Psoas muscle (tissue), 8 donors: ENCODE measurements around the gene REC114. TPM values are rescaled to one million over a fixed set of nuclear protein-coding genes. Genes with fewer than 3 reads are reported as not detected.

Experiments
- ATAC-seq, 4 donors: fragments of 200-7000 bp; cut with Tn5 transposase; one replicate each; pipeline ENCODE4 v1.9.1; 2020; ENCODE audit warnings: moderate library complexity in 3 of 4, mild to moderate bottlenecking in 2 of 4
- DNase-seq, 2 donors: peaks; one replicate each; pipeline ENCODE4 v3.0.0-alpha.2; 2020
- H3K27ac ChIP-seq: fragments of 200-600 bp; one replicate; pipeline ENCODE4 v1.8.0; 2022
- H3K27me3 ChIP-seq, 3 donors: fragments of 200-600 bp in 1 of 3; one replicate each; pipeline versions ENCODE4 v1.6.1 to v1.8.0; 2013 to 2022; ENCODE audit warnings: low read length in 2 of 3, mild to moderate bottlenecking in 2 of 3, moderate library complexity in 1 of 3; ENCODE audit not compliant: insufficient read depth in 3 of 3
- H3K36me3 ChIP-seq, 2 donors: fragments of 200-600 bp in 1 of 2; one replicate each; pipeline versions ENCODE4 v1.6.1 to v1.8.0; 2013 to 2022; ENCODE audit warnings: low read depth in 1 of 2, mild to moderate bottlenecking in 1 of 2, moderate library complexity in 1 of 2; ENCODE audit not compliant: insufficient read depth in 1 of 2
- H3K4me1 ChIP-seq: fragments of 200-600 bp; one replicate; pipeline ENCODE4 v1.8.0; 2022
- H3K4me3 ChIP-seq: fragments of 200-600 bp; one replicate; pipeline ENCODE4 v1.8.0; 2022; ENCODE audit warnings: mild to moderate bottlenecking
- H3K9me3 ChIP-seq: fragments of 200-600 bp; one replicate; pipeline ENCODE4 v1.8.0; 2022
- WGBS, 3 donors: extraction: QIAGEN DNeasy Blood & Tissue Kit; methylation state at CpG; one replicate each; pipeline versions ENCODE4 v1.1.6 to v1.1.7; 2013; 5-methylcytosine and 5-hydroxymethylcytosine counted together
- intact Hi-C, 2 donors: fragments of 100-400 bp; cut with DNase I; formaldehyde crosslinking; loops; one replicate each; pipeline versions ENCODE4 v1.11.0 to v1.14.2; 2022
- polyA plus RNA-seq, 3 donors: library from polyadenylated mRNA; stranded (reverse); fragments of 200-250 nt; gene quantifications; one replicate each; pipeline ENCODE4 v1.2.3, GENCODE V29; 2013
- total RNA-seq, 4 donors: library from RNA; stranded (reverse); fragmentation: NEBNext Ultra II Directional in 2 of 4; extraction: Animal tissue kit (Norgen Biotek cat#: 25700) in 2 of 4; gene quantifications; one replicate each; pipeline versions ENCODE4 v1.2.1 to v1.2.4, GENCODE V29; 2021 to 2023
- TF ChIP-seq, protein P1 (sequence below): fragments of 200-600 bp; IDR thresholded peaks from one replicate; pipeline ENCODE4 v1.8.0; 2022; ENCODE audit warnings: antibody characterized with exemption
- donor health status: healthy with polysubstance abuse.
- donor health status: DM: no; HTN: no; CAD: no; lungs with moderate emphysema.
- donor health status: Bipolar disorder and iron deficiency.
- donor health status: healthy.
- donor health status: DM: yes; HTN: yes; CAD: no.
- donor health status: DM: no; HTN: no; CAD: no.
- donor health status: DM: no; HTN: no; CAD: no.
- donor health status: DM: yes; HTN: yes; CAD: no.

REC114 gene
- total and polyA plus RNA-seq, 7 donors = not detected

DNA sequence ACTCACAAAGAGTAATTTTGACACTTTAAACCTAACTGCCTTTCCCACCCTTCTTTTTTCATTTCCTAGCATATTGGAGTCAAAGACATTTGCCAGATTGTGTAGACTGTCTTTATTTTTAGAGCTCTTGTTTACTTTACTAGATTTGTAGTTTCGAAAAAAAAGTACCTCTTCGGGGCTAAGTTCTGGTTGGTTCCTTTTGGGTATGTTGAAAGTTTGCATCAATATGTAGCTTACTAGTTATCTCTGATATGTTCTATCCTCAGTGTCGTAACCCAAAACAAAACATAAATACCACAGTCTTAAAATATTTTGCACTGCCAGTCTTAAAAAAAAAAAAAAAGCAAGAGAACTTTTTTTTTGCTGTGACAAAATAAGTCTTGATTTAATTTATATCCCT is 52.2 kb downstream of the REC114 start:
- intact Hi-C loops = no loop called here
- Histone ChIP-seq H3K4me1 (no peaks in the 10 kb centered on the region), H3K9me3 (no peaks in the 10 kb centered on the region), H3K36me3 (no peaks in the 10 kb centered on the region), H3K4me3 (no peak overlapping the region), H3K27ac (no peak overlapping the region), H3K27me3 (peaks cover 0 to 3% (median 0%) of the 10 kb centered on the region in 3 donors)
- ATAC-seq = no peak
- WGBS, 3 donors = 76 to 85% (median 81%) methylated on average over 3 of the region's 3 CpGs
- TF ChIP-seq, protein P1, sequence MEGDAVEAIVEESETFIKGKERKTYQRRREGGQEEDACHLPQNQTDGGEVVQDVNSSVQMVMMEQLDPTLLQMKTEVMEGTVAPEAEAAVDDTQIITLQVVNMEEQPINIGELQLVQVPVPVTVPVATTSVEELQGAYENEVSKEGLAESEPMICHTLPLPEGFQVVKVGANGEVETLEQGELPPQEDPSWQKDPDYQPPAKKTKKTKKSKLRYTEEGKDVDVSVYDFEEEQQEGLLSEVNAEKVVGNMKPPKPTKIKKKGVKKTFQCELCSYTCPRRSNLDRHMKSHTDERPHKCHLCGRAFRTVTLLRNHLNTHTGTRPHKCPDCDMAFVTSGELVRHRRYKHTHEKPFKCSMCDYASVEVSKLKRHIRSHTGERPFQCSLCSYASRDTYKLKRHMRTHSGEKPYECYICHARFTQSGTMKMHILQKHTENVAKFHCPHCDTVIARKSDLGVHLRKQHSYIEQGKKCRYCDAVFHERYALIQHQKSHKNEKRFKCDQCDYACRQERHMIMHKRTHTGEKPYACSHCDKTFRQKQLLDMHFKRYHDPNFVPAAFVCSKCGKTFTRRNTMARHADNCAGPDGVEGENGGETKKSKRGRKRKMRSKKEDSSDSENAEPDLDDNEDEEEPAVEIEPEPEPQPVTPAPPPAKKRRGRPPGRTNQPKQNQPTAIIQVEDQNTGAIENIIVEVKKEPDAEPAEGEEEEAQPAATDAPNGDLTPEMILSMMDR = no peak
- no peak for DNase-seq

DNA sequence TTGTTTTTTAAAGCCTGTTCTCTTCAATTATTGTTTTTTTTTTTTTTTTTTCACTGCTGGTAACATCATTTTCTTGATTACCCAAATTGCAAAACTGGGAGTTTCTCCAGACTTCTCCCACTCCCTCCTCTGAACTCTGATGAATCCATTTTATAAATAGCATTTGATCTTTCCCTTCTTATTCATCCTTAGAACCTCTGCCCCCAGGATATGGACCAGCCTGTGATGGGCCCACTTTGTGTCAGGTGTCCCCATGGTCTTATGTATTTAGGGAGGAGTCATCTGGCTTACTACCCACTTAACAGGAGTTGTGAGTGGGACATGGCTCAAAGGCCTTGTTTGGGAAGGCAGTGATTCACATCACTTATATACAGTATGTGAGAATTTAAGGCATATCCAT is 57.7 kb downstream of the REC114 start:
- intact Hi-C loops = no loop called here
- ATAC-seq = no peak
- H3K4me1 ChIP-seq = no peaks in the 10 kb centered on the region
- no peak overlapping the region for H3K27ac ChIP-seq
- H3K4me3 ChIP-seq = no peak overlapping the region
- H3K27me3 ChIP-seq = peaks cover 0 to 2% (median 0%) of the 10 kb centered on the region in 3 donors
- TF ChIP-seq, protein P1 = no peak
- no peak for DNase-seq
- H3K36me3 ChIP-seq = no peaks in the 10 kb centered on the region
- no peaks in the 10 kb centered on the region for H3K9me3 ChIP-seq

DNA sequence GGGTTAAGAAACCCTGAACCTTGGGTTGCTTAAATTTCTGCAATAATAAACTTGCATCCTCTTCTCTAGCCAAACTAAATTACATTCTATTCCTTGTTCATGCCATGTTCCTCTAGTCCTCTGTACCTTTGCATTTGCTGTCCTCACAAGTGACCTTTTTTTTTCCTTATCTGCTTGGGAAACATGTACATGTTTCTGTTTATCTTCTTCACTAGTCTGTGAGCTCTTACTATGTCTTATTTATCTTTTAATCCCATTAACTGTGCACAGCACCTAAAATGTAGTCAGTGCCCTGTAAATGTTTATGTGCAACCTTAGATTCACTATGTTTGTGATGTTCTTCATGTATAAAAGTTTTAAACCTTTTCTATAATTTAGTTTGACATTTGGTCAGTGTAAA is 61.9 kb downstream of the REC114 start:
- Histone ChIP-seq H3K27me3 (peaks cover 0 to 2% (median 0%) of the 10 kb centered on the region in 3 donors), H3K36me3 (no peaks in the 10 kb centered on the region), H3K9me3 (no peaks in the 10 kb centered on the region), H3K27ac (no peak overlapping the region), H3K4me1 (no peaks in the 10 kb centered on the region), H3K4me3 (no peak overlapping the region)
- intact Hi-C loops = no loop called here
- no peak for DNase-seq
- TF ChIP-seq, protein P1 = no peak
- no peak for ATAC-seq

DNA sequence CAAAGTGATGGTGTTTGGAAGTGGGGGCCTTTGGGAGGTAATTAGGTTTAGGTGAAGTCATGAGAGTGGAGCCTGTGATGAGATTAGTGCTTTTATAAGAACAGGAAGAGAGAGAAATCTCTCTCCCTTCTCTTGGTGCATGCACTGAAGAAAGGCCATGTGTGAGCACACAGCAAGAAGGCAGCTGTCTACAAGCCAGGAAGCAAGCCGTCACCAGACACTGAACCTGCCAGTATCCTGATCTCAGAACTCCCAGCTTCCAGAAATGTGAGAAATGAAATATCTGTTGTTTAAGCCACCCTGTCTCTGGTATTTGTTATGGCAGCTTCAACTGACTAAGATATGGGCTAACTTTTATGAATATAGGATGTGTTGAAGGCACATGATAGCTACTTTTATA is 72.6 kb downstream of the REC114 start:
- Histone ChIP-seq H3K36me3 (no peaks in the 10 kb centered on the region), H3K4me1 (no peaks in the 10 kb centered on the region), H3K27ac (no peak overlapping the region), H3K27me3 (no peaks in the 10 kb centered on the region), H3K4me3 (no peak overlapping the region), H3K9me3 (no peaks in the 10 kb centered on the region)
- no peak for ATAC-seq
- no peak for DNase-seq
- intact Hi-C loops = no loop called here
- TF ChIP-seq, protein P1 = no peak
- 61 to 75% (median 74%) methylated on average over 1 of the region's 1 CpG for WGBS, 3 donors

DNA sequence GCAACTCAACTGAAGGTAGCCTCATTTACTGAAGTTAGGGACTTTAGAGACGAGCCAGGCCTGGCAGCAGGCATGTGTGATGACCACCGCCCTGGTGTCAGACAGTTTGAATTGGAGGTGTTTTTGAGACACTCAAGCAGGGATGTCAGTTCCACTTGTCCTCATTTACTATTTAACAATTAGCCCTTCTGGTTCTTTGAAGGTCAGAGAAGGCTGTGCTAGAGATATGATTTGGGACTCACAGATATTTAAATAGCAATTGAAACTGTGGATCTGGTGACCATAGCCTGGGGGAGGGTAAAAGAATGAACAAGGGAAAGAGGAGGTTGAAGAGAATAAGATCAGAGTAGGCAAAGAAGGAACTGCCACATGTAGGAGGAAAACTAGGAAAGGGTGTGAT is 74.6 kb downstream of the REC114 start:
- ATAC-seq = no peak
- intact Hi-C loops = no loop called here
- no peak overlapping the region for H3K27ac ChIP-seq

More for the DNA sequence above, 74.6 kb downstream of the REC114 start:
- Histone ChIP-seq H3K36me3 (peaks cover 0 to 5% of the 10 kb centered on the region in 2 donors), H3K4me1 (no peaks in the 10 kb centered on the region), H3K4me3 (no peak overlapping the region), H3K27me3 (no peaks in the 10 kb centered on the region), H3K9me3 (no peaks in the 10 kb centered on the region)
- WGBS, 3 donors = 95 to 96% (median 96%) methylated on average over 2 of the region's 2 CpGs
- DNase-seq = no peak
- TF ChIP-seq, protein P1 = no peak
